K562 (cell line): Measurements from ENCODE around the gene PALMD. TPM values are rescaled to one million over a fixed set of nuclear protein-coding genes. Genes with fewer than 3 reads are reported as not detected.

Source experiments
- DPF2 ChIP-seq: fragments of 450-650 bp; IDR thresholded peaks from 2 replicates; pipeline ENCODE4 v1.6.1; 2016
- ERF ChIP-seq: fragments of 450-650 bp; formaldehyde crosslinking; IDR thresholded peaks from 2 replicates; pipeline ENCODE4 v1.4.0; 2020; ENCODE audit warnings: mild to moderate bottlenecking, mixed read lengths
- KDM1A ChIP-seq, 2 experiments: fragments of 450-650 bp; IDR thresholded peaks; 2 replicates each; pipeline ENCODE4 v1.6.1; 2016; ENCODE audit warnings: mild to moderate bottlenecking in 2 of 2
- MYC ChIP-seq, 2 experiments: fragments of 250-450 bp in 1 of 2; sonication (Bioruptor Pico) in 1 of 2; IDR thresholded peaks; 2 replicates each; pipeline versions ENCODE4 v1.5.1 to v1.6.1; 2012 to 2021; ENCODE audit warnings: low read depth in 2 of 2, borderline replicate concordance in 1 of 2, improper control_type of control experiment in 1 of 2, low read length in 1 of 2, mild to moderate bottlenecking in 1 of 2, moderate library complexity in 1 of 2
- MYNN ChIP-seq, 2 experiments: sonication (generic); formaldehyde crosslinking in 1 of 2; IDR thresholded peaks; 2 replicates each; pipeline versions ENCODE4 v1.5.0 to v1.6.1; 2016 to 2020; ENCODE audit warnings: antibody characterized with exemption in 1 of 2, missing genetic modification reagents in 1 of 2
- NBN ChIP-seq: fragments of 450-650 bp; IDR thresholded peaks from 2 replicates; pipeline ENCODE4 v1.6.1; 2016; ENCODE audit warnings: low read depth, mild to moderate bottlenecking
- NFE2 ChIP-seq: IDR thresholded peaks from 2 replicates; pipeline ENCODE4 v1.6.1; 2014; ENCODE audit warnings: antibody characterized with exemption, low read depth
- NONO ChIP-seq, 2 experiments: fragments of 200-400 bp in 1 of 2; fragments of 450-650 bp in 1 of 2; formaldehyde crosslinking in 1 of 2; IDR thresholded peaks; 2 replicates each; pipeline ENCODE4 v1.6.1; 2017; ENCODE audit warnings: low read depth in 2 of 2, mild to moderate bottlenecking in 2 of 2, moderate library complexity in 2 of 2, low read length in 1 of 2
- RBM14 ChIP-seq: fragments of 200-400 bp; formaldehyde crosslinking; IDR thresholded peaks from 2 replicates; pipeline ENCODE4 v1.6.1; 2018; ENCODE audit warnings: low read depth, mild to moderate bottlenecking, low read length, moderate library complexity, borderline replicate concordance; ENCODE audit not compliant: insufficient read depth
- RBM39 ChIP-seq: fragments of 200-400 bp; formaldehyde crosslinking; optimal IDR thresholded peaks from 2 replicates; pipeline ENCODE3; 2018; ENCODE audit warnings: low read depth, low read length
- SREBF1 ChIP-seq: fragments of 150-350 bp; IDR thresholded peaks from 2 replicates; pipeline ENCODE4 v1.6.1; 2014; ENCODE audit warnings: antibody characterized with exemption, low read depth, low read length, borderline replicate concordance
- TRIM28 ChIP-seq: fragments of 450-650 bp; IDR thresholded peaks from 2 replicates; pipeline ENCODE4 v1.6.1; 2017
- YY1 ChIP-seq, 3 experiments: IDR thresholded peaks; 2 replicates each; pipeline ENCODE4 v1.6.1; 2011; ENCODE audit warnings: low read length in 2 of 3, mild to moderate bottlenecking in 2 of 3, moderate library complexity in 2 of 3, borderline replicate concordance in 1 of 3, control low read depth in 1 of 3, low read depth in 1 of 3; ENCODE audit not compliant: insufficient read depth in 3 of 3, insufficient replicate concordance in 2 of 3, control insufficient read depth in 1 of 3, insufficient read length in 1 of 3; ENCODE audit errors: extremely low read depth in 1 of 3
- ZBTB8A ChIP-seq: fragments of 450-650 bp; IDR thresholded peaks from 2 replicates; pipeline ENCODE4 v1.6.1; 2018; ENCODE audit warnings: mild to moderate bottlenecking, moderate library complexity; ENCODE audit not compliant: partially characterized antibody
- ZEB2 ChIP-seq: fragments of 450-650 bp; IDR thresholded peaks from 2 replicates; pipeline ENCODE4 v1.6.1; 2016
- ZNF146 ChIP-seq: IDR thresholded peaks from one replicate; pipeline ENCODE4 v1.6.1; 2018; ENCODE audit warnings: missing compliant biosample characterization; ENCODE audit not compliant: unreplicated experiment
- ZNF184 ChIP-seq: sonication (generic); formaldehyde crosslinking; IDR thresholded peaks from 2 replicates; pipeline ENCODE4 v1.5.0; 2020; ENCODE audit warnings: missing genetic modification reagents
- polyA plus RNA-seq, 8 experiments: library from polyadenylated mRNA; depleted of rRNA in 4 of 8; stranded (reverse) in 5 of 8; unstranded in 3 of 8; fragments of >200 nt; fragmentation: Nextera tagmentation in 2 of 8; fragmentation: Illumina TruSeq in 1 of 8; extraction: Ambion mirVana in 2 of 8; extraction: Trizol in 1 of 8; gene quantifications; 2 replicates each; pipeline versions ENCODE4 v1.2.1 to v1.2.3, GENCODE V29; 2011 to 2014; ENCODE audit warnings: inconsistent platforms in 1 of 8, missing spikeins in 1 of 8
- total RNA-seq, 7 experiments: library from RNA; depleted of rRNA in 6 of 7; stranded (reverse); fragments of >200 nt in 6 of 7; fragmentation: Illumina TruSeq in 2 of 7; extraction: Trizol in 2 of 7; gene quantifications; 2 replicates each; pipeline versions ENCODE4 v1.2.1 to v1.2.3, GENCODE V29; 2011 to 2021; ENCODE audit warnings: low replicate concordance in 1 of 7
- TF ChIP-seq, protein P1 (sequence below): sonication (generic); formaldehyde crosslinking; IDR thresholded peaks from 2 replicates; pipeline ENCODE4 v1.8.0; 2022; ENCODE audit warnings: missing genetic modification reagents, mild to moderate bottlenecking, moderate library complexity, borderline replicate concordance
- TF ChIP-seq, protein P2 (sequence below), 2 experiments: fragments of 150-350 bp in 1 of 2; IDR thresholded peaks; 2 replicates each; pipeline ENCODE4 v1.6.1; 2012 to 2016; ENCODE audit warnings: low read depth in 2 of 2, low read length in 2 of 2, mild to moderate bottlenecking in 1 of 2, moderate library complexity in 1 of 2
- TF ChIP-seq, protein P3 (sequence below): fragments of 450-650 bp; IDR thresholded peaks from 2 replicates; pipeline ENCODE4 v1.6.1; 2017; ENCODE audit warnings: mild to moderate bottlenecking, moderate library complexity

Gene PALMD
- total and polyA plus RNA-seq, 9 of the 15 experiments (the other 6 are each of a cell fraction or from before 2014, with no cell fraction given): 2.7 to 13.5 (median 5.4) TPM

DNA sequence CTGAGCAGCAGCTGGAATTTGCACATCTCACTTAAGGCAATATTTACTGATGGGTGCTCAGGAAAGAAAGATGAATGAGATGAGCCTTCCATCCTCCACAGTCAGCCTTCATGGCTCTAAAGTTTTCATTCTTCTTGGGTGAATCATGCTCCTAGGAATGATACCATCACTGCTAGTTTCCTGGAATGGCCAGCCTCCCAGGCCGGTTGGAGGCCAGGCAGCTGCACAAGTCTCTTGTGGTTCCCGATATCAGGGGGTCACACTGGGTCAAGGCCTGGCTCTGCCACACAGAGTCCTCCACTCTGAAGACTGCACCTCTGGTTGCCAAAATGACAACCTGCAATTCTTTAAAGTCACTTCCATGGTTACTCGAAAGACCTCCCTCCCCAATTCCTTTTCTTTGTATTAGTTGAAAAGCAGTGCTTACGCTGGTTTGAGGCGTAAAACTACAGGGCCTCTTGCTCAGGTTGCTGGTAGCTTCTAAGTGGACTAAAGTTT, 46.2 kb upstream of the PALMD start (continued):
- TF ChIP-seq YY1 (IDR thresholded peaks at IDR 0.05; ENCODE audit: borderline replicate concordance in 1 of 3, control insufficient read depth in 1 of 3, extremely low read depth in 1 of 3, insufficient read depth in 3 of 3, insufficient read length in 1 of 3, insufficient replicate concordance in 2 of 3, low read depth in 1 of 3, low read length in 2 of 3) (no peak), RBM14 (no peak), ERF (CRISPR knock-in tag) (0 out of 2 replicates have a peak, but pooled peaks have one; percentile 69), MYNN (IDR thresholded peaks at IDR 0.05) (peak; percentile 79), MYNN (CRISPR knock-in tag; IDR thresholded peaks at IDR 0.05) (no peak), KDM1A (IDR thresholded peaks at IDR 0.05) (peak; percentile 87 to 88), RBM39 (no peak), MYC (IDR thresholded peaks at IDR 0.05; ENCODE audit: low read depth, low read length) (peak; percentile 19; the same call in 1 of the 2 replicates), MYC (CRISPR knock-in tag; IDR thresholded peaks at IDR 0.05; ENCODE audit: borderline replicate concordance, low read depth) (no peak), SREBF1 (no peak), NBN (peak; percentile 88), ZNF184 (CRISPR knock-in tag) (no peak), ZEB2 (peak; percentile 85), NFE2 (no peak), TRIM28 (0 out of 2 replicates have a peak, but pooled peaks have one; percentile 39), NONO (IDR thresholded peaks at IDR 0.05; ENCODE audit: low read depth in 2 of 2, low read length in 1 of 2) (peak in 1 of 2 experiments; percentile 50; a peak in 1 of 4 replicates), DPF2 (peak; percentile 97), ZBTB8A (no peak), ZNF146 (CRISPR knock-in tag) (peak; percentile 91)
- TF ChIP-seq, protein P1, sequence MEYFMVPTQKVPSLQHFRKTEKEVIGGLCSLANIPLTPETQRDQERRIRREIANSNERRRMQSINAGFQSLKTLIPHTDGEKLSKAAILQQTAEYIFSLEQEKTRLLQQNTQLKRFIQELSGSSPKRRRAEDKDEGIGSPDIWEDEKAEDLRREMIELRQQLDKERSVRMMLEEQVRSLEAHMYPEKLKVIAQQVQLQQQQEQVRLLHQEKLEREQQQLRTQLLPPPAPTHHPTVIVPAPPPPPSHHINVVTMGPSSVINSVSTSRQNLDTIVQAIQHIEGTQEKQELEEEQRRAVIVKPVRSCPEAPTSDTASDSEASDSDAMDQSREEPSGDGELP (CRISPR knock-in tag): peak; percentile 79
- TF ChIP-seq, protein P2, sequence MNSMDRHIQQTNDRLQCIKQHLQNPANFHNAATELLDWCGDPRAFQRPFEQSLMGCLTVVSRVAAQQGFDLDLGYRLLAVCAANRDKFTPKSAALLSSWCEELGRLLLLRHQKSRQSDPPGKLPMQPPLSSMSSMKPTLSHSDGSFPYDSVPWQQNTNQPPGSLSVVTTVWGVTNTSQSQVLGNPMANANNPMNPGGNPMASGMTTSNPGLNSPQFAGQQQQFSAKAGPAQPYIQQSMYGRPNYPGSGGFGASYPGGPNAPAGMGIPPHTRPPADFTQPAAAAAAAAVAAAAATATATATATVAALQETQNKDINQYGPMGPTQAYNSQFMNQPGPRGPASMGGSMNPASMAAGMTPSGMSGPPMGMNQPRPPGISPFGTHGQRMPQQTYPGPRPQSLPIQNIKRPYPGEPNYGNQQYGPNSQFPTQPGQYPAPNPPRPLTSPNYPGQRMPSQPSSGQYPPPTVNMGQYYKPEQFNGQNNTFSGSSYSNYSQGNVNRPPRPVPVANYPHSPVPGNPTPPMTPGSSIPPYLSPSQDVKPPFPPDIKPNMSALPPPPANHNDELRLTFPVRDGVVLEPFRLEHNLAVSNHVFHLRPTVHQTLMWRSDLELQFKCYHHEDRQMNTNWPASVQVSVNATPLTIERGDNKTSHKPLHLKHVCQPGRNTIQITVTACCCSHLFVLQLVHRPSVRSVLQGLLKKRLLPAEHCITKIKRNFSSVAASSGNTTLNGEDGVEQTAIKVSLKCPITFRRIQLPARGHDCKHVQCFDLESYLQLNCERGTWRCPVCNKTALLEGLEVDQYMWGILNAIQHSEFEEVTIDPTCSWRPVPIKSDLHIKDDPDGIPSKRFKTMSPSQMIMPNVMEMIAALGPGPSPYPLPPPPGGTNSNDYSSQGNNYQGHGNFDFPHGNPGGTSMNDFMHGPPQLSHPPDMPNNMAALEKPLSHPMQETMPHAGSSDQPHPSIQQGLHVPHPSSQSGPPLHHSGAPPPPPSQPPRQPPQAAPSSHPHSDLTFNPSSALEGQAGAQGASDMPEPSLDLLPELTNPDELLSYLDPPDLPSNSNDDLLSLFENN (IDR thresholded peaks at IDR 0.05; ENCODE audit: low read depth in 2 of 2, low read length in 2 of 2): peak in 1 of 2 experiments; percentile 69; a peak in 2 of 4 replicates
- TF ChIP-seq, protein P3, sequence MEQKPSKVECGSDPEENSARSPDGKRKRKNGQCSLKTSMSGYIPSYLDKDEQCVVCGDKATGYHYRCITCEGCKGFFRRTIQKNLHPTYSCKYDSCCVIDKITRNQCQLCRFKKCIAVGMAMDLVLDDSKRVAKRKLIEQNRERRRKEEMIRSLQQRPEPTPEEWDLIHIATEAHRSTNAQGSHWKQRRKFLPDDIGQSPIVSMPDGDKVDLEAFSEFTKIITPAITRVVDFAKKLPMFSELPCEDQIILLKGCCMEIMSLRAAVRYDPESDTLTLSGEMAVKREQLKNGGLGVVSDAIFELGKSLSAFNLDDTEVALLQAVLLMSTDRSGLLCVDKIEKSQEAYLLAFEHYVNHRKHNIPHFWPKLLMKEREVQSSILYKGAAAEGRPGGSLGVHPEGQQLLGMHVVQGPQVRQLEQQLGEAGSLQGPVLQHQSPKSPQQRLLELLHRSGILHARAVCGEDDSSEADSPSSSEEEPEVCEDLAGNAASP: peak; percentile 83
